Measurements from ENCODE around the gene ADAM17.
A peak's percentile ranks its signal among the peaks of the same experiment; 100 is the strongest.

ADAM17 gene

GRCh38 chr2:9473308-9473984 lies 82.2 kb downstream of the ADAM17 start:
- DNase-seq: peak in 1 of 51 donors; percentile 44

- no peak for DNase-seq
Observed at GRCh38 chr2:9472511-9472910, 83.1 kb downstream of the ADAM17 start.

- DNase-seq: no peak
Observed at GRCh38 chr2:9471206-9471605, 84.4 kb downstream of the ADAM17 start.

- no peak for DNase-seq
Observed at GRCh38 chr2:9467687-9468086, 87.9 kb downstream of the ADAM17 start.

- DNase-seq: no peak
Observed at GRCh38 chr2:9466147-9466683, 89.4 kb downstream of the ADAM17 start.

- DNase-seq: no peak
Observed at GRCh38 chr2:9465170-9465569, 90.5 kb downstream of the ADAM17 start.

GRCh38 chr2:9463698-9464034 lies 92.0 kb downstream of the ADAM17 start:
- no peak for DNase-seq

- no peak for DNase-seq
Observed at GRCh38 chr2:9462886-9463697, 92.5 kb downstream of the ADAM17 start.

- DNase-seq: peak in 1 of 51 donors; percentile 7
Observed at GRCh38 chr2:9462313-9462712, 93.3 kb downstream of the ADAM17 start.

- DNase-seq: no peak
Observed at GRCh38 chr2:9461079-9461478, 94.6 kb downstream of the ADAM17 start.

GRCh38 chr2:9460441-9461017 lies 95.1 kb downstream of the ADAM17 start:
- DNase-seq: no peak

GRCh38 chr2:9451231-9451630 lies 104.4 kb downstream of the ADAM17 start:
- no peak for DNase-seq

- no peak for DNase-seq
Observed at GRCh38 chr2:9445089-9445488, 110.5 kb downstream of the ADAM17 start.

- no peak for DNase-seq
Observed at GRCh38 chr2:9443526-9443925, 112.1 kb downstream of the ADAM17 start.

GRCh38 chr2:9441556-9441955 lies 114.1 kb downstream of the ADAM17 start:
- peak in 1 of 51 donors; percentile 11 for DNase-seq

GRCh38 chr2:9440058-9440727 lies 115.4 kb downstream of the ADAM17 start:
- peak in 2 of 51 donors; percentile 10 to 23 for DNase-seq

- DNase-seq: no peak
Observed at GRCh38 chr2:9439536-9439935, 116.1 kb downstream of the ADAM17 start.
